GM19239 (cell line): ENCODE measurements around the gene PON3.
"Not testable (repeated sequence)": the region's sequence is repeated elsewhere in the genome, so short reads cannot be mapped to it uniquely, and the experiment has no call there.

Source experiments
- DNase-seq: peaks from one replicate; pipeline ENCODE4 v3.0.0; 2011; ENCODE audit warnings: low spot score; ENCODE audit not compliant: insufficient read length
- FAIRE-seq: peaks from 2 replicates; lab custom pipeline; 2011; peaks lifted over from hg19 to GRCh38; lab: Jason Lieb, UNC

Gene PON3

DNA sequence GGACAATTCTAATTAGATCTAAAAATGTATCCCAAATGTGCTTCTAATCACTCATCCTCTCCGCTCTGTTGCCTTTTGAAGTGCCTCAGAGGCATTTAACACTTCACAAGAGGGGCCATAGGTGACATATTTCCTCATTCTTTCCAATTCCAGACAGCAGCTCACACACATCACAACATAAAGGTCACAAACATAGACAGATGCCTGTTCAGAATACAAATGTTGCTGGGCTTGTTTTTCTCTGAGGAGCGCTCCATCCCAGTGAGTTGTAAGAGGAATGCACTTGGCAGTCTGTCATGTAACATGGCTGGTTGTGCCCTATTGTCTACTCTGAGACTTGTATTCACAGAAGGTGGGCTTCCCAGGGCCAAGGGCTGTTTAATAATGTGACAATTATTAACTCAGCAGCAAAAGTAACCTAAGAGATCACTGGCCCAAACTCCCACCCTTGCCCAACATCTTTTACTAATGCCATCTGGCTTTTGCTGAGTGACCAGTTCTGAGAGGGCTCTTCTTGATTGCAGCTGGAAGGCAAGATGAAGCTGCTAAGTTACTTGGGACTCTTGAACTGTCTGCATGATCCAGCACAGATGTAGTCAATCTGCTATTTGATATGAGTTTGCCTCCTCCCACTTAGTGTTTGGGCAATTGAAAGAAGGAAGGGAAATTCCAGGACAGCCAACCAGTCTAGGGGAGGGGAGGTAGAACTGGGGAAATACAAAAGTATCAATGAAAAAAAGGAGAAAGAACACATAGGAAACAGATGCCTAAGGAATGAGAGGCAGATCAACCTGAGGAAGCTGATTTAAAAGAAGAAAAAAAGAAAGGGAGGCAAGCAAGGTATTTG is 25.0 kb upstream of the PON3 start:
- FAIRE-seq = no peak
- no peak for DNase-seq

DNA sequence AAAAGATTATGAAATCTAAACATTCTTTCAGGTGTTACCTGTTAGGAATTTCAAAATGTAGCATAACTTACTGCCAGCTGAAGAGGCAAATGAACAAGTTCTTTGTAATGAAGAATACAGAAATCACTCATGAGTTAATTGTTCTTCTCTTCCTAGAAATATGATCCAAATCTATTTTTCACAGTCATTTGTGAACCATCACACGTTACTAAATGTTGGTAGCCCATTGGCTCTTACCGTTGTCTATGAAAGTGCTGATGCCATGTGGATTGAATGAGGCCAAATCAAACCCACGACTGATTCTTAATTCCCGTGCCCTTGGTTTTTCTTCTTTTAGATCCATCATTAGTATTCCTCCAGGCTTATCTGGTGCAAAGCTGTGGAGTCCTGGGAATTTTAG is 15.9 kb upstream of the PON3 start:
- no peak for DNase-seq

DNA sequence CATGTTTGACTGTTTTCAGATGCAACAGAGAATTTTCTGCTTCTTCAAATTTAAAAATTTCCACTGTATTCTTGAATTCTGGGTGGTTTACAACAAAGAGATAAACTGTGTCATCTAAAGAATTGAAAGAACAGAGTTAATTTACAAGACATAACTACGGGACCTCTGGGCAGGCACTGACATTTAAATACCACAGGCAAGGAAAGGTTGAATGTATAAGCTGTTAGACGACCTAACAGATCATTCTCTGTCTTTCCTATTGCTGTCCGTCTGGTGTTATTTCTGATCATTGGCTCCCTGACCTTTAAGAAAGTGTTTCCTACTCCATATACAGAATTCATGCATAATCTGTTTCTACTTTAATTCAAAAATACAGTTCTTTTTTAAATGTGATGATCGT is 15.5 kb upstream of the PON3 start:
- DNase-seq = no peak
- no peak for FAIRE-seq

More for the DNA sequence above, 15.9 kb upstream of the PON3 start:
- no peak for FAIRE-seq

DNA sequence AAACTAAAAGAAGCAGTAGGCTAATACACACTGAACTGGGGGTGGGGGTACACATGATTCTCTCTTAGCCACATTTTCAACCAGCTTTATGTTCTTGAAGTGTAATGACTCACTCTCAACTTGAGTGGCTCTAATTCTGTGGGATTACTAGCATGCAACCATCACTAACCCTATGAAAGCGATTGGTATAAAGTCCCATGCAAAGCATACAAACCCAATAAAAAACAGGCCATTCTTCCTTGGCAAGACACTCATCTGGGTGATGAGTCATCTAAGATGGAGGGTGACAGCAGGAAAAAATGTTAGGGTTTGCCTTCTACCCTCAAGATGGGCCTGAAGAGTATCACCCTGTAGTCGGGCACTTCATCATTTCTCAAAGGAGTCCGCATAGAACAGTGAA is 14.9 kb upstream of the PON3 start:
- FAIRE-seq (no peak), DNase-seq (no peak)

DNA sequence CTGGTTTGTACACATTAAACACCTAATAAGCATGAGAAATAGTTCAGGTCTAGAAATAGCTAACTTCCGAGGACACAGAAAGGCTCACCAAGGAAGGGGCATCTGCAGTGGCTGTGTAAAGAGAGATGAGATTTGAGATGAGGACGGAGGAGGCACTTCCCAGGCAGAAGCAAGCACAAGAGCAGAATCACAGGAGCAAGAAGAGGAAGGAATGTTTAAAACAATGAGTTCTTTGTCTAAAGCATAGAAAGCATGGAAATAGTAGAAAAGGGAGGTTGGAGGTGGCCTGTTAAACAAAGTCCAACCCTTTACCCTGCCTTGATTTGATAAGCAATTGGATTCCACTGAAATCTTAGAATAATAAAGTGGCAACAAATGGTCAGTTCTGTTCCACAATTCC is 11.6 kb upstream of the PON3 start:
- no peak for FAIRE-seq
- no peak for DNase-seq

DNA sequence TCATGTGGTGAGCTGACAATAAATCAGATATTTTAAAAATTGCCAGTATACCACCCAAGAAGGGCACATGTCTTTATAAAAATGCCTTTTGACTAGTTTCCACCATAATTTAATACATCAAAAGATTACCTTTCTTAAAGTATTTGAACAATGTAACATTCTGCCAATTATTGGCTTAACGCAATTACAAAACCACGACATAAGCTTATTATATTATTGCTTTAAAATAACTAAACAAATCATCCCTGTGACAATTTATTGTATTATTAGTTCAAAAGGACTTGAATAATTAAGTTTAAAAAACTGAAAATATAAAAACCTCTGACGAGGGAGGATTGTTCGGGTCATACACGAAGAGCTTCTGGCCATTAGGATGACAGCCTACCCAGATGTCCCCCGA is 9.6 kb upstream of the PON3 start:
- FAIRE-seq (no peak), DNase-seq (no peak)

DNA sequence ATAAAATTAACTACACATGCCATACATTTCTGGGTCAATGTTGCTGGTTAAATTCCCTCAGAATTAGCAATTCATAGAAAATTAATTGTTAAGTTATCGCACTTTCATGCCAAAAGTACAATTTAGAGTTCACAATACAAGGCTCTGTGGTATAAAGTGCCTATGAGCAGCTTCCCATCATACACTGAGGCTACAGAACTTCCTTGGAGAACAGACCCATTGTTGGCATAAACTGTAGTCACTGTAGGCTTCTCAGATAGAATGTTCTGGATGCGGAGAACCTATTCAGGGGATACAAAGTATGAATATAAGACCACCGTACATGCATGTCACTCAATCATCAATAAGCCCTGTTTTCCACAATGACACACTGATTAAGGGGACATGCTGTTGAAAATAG is 9.0 kb upstream of the PON3 start:
- no peak for DNase-seq
- no peak for FAIRE-seq

DNA sequence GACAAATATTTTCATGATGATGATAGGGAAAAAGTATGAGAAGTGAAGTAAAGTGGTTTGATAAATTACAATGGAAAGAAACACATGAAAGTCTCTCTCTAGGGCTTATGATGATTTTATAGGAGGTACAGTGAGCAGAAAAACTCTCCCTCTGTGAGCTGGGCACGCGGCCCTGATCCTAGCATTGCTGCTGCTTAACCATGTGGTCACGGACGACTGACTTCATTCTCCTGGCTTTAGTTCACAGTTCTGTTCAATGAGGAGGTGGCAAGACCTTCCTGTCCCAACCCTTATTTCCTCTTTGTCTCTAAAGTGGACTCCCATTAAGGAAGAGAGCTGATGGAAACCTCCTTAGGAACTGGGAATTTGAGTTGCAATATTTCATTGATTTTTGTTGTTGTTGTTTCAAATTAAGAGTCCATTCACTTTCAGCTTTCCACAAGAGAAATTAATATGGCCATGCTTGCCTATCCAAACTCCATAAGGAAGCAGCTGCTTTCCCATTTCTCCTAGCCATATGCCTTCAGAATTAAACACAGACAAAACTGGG is 8.2 kb upstream of the PON3 start:
- FAIRE-seq (no peak), DNase-seq (no peak)

DNA sequence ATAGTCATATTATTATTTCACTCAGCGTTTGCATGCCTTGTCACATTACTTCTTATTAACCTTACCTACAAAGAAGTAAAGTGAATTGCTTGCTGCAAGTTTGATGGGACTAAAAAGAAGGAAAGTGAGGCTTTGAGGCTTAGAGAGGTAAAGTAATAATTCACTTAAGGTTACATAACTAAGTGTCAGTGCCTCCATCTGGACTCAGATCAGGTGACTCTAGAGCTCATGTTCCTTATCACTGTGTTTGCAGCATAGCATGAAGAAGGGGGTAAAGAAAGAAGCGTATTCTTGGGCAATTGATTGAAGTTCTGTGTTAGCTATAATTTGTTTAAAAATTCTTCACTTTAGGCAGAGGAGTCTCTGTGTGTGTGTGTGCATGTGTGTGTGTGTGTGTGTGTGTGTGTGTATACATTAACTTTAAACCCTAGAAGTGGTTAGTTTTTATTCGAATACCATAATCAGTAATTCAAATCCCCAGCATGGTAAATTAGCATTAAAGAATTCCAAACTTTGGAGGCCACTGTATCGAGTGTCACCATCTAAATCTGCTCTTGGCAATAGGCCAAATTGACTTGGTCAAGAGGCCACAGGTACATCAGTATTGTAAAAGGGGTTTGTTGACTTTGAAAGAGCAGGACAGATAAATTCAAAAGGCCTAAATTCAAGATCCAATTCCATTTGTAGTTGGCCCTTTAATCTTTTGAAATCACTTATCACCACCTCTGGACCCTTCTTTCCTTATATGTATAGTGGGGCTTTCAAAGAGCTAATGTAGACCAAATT is 2.2 kb upstream of the PON3 start:
- no peak for FAIRE-seq
- DNase-seq = no peak

DNA sequence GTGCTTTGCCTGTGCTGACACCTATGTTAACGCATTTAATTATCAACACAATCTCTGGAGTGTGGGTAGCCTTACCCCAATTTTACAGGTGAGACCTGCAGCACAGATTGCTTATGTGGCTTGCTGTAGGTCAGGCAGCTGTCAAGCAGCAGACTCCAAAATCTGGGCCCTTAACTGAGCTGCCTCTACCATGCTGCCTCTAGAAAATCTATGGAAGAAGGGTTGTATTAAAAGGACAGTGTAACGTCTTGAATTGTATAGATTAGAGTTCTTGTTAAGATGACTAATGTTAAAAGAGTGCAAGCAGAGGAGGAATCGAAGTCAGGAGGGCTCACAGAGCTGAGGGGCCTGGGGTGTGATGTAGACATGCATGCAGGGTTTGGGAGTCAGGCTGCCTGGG is 1.2 kb upstream of the PON3 start:
- DNase-seq (no peak), FAIRE-seq (no peak)

DNA sequence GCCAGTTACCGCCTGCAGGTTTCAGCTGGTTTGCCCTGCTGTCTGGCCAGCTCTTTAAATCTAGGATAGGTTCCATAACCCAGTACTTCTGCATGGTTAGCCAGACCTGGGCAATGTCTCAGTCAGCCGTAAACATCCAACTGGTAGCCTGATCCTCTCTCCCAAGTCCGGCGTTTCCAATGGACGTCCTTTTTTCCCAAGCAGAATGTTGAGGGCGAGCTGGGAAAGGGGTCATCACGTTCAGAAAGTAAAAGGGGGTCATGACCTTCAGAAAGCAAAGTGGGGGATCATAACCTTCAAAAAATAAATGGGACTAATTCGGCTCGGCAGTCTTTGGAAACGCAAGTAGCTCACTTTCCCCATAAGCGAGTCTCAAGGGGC is 430 bp downstream of the PON3 start:
- no peak for FAIRE-seq
- DNase-seq = no peak

DNA sequence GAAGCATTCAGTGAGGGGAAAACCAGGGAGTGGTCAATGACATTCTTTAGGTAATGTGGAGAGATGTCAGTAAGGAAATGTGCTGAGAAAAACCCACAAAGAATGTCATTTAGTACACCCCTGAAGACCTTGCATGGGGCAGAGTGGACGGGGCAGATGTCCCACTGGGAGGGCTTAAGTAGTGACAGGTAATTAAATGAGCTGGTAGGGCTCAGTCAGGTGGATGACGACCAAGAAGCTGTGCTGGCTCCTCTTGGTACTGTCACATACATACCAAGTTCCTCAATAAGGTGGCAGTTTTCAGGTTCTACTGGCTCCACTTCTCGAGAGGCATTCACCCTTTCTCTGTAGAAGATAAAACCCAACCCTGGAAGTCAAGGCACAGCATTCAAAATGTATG is 1.8 kb downstream of the PON3 start:
- FAIRE-seq (no peak), DNase-seq (no peak)

DNA sequence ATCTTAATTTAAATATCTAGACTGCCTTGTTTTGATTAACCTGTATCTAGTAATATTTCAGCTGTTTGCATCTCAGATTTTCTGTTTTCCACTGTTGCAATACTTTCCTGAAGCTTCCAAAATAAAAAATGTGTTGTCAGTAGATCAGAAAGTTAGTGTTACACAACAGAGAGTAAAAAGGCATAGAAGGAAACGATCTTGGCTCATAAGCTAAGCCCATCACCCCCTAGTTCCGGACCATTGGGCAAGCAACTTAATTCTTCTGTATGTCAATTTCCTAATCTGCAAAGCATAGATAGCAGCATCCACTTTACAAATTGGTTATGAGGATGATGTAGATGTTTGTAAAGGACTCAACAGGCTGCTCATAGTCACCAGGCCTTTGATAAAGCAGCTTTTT is 4.4 kb downstream of the PON3 start:
- DNase-seq = no peak
- FAIRE-seq = no peak

DNA sequence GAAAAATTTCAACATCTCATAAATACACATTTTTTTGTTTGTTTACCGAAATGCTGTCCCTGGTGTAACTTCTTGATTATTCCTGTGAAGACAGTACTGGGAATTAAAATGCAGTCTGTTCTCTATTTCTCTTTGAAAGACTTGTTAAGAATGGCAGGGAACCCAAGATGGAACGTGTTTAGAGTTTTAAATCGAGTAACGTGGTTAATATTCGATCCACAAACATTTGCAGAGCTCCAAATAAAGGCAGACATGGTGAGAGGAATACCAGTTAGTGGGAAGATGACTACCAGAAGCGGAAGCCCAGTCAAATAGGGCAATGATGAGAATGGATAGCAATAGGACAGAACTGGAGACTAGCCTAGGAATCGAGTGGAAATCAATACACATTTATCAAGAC is 6.7 kb downstream of the PON3 start:
- FAIRE-seq (no peak), DNase-seq (no peak)

DNA sequence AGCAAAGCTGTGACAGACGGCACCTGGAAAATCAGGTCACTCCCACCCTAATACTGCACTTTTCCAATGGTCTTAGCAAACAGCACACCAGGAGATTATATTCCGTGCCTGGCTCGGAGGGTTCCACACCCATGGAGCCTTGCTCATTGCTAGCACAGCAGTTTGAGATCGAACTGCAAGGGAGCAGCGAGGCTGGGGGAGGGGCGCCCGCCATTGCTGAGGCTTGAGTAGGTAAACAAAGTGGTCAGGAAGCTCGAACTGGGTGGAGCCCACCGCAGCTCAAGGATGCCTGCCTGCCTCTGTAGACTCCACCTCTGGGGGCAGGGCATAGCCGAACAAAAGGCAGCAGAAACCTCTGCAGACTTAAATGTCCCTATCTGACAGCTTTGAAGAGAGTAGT is 16.7 kb downstream of the PON3 start:
- DNase-seq, FAIRE-seq: not testable (repeated sequence)

DNA sequence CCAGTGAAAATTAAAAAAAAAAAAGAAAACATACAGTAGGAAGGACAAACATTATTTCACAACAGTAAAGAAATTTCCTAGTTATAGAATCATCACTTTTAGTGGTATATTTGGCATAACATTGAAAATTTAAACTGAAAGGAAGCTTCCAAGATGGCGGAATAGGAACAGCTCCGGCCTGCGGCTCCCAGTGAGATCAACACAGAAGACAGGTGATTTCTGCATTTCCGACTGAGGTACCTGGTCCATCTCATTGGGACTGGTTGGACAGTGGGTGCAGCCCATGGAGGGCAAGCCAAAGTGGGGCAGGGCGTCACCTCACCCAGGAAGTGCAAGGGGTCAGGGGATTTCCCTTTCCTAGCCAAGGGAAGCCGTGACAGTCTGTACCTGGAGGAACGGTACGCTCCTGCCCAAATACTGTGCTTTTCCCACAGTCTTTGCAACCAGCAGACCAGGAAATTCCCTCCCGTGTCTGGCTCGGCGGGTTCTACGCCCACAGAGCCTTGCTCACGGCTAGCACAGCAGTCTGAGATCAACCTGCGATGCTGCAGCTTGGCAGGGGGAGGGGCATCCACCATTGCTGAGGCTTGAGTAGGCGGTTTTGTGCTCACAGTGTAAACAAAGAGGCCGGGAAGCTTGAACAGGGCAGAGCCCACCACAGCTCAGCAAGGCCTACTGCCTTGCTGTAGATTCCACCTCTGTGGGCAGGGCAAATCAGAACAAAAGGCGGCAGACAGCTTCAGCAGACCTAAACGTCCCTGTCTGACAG is 19.4 kb downstream of the PON3 start:
- no peak for DNase-seq
- FAIRE-seq = no peak

DNA sequence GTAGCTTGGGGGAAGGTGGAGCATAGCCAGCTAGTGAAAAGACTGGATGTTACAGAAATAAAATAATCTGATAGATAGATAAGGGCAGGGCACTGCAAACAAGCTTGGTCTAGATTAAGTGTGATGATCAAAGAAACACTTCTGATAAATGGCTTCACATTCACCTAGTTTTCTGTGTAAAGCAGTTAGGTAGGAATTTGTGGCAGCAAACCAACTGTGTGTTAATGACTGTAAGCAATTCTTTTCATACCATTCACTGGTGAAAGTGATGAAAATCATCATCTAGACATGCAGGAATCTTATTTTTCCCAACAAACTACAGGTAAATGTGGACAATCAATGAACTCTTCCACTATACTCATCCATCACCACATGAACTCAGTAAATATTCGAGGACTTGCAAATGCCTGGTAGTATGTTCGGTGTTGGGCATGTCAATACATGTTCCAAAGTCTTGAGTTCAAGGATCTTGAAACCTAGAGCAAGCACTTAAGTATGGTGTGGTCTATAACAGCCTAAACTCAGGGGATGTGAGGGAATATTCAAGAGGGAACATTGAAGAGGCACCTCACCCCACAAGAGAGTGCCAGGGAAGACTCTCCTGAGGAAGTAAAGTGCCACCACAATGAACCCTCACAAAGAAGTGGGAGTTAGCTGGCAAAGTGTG is 20.5 kb downstream of the PON3 start:
- FAIRE-seq = no peak

DNA sequence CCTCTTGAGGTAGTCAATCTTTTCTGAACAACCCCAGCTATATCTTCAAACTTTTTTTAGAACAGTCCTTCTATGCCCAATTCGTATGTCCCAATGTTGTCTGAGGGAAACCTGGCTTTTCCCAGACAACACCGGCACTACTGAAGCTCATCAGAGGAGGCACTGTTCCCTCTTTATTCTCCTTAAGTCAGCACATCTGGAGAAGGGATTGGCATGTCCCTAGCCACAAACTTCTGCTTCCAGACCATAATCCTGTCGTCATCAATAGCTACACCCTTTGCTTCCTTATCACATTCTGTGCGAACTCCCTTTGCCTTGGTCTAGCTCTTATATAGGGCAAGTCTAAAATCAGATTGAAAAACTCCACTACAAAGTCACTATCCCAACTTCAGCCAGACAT is 22.9 kb downstream of the PON3 start:
- no peak for FAIRE-seq
- DNase-seq = no peak

More for the DNA sequence above, 20.5 kb downstream of the PON3 start:
- DNase-seq = no peak

DNA sequence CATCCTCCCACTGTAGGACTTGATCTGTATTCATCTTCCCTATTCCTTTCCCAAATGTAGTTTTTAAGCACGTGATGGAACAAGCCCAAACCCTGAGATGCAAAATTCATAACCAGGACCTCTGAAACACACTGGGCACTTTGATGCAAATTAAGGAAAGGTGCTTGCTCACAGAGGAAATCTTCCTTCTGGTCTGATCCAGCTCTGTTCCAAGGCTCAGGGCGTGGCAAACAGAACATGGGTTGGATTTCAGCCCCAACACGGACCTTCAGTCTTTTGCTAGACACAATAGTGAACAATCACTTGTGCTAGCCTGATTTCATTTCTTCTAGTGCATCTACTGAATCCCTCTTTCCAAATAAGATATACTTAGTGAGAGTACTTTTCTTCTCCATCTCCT is 27.9 kb downstream of the PON3 start:
- DNase-seq = no peak
- no peak for FAIRE-seq

DNA sequence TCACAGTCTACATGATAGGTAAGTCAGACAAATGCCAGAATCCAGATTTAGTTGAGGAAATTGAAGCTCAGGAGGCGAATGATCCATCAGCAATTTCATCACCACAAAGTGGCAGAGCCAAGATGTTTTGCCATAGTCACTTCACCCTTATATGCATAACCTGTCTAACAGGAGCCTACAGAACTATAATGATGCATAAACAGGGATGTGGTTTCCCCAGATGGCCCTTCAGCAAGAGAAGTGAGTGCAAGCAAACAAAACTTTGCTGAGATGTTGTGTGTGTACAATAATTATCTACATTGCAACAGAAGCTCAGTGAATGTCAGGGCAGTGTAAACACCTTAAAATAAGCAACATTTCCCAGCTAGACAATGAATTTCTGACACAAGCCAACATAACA is 28.6 kb downstream of the PON3 start:
- DNase-seq (no peak), FAIRE-seq (no peak)
